ENCODE results near the gene CCNY. TPM values are rescaled to one million over a fixed set of nuclear protein-coding genes. Genes with fewer than 3 reads are reported as not detected.

CCNY gene
- total RNA-seq, 2 donors from 2014 or later: 54.9 to 60.8 TPM

DNA sequence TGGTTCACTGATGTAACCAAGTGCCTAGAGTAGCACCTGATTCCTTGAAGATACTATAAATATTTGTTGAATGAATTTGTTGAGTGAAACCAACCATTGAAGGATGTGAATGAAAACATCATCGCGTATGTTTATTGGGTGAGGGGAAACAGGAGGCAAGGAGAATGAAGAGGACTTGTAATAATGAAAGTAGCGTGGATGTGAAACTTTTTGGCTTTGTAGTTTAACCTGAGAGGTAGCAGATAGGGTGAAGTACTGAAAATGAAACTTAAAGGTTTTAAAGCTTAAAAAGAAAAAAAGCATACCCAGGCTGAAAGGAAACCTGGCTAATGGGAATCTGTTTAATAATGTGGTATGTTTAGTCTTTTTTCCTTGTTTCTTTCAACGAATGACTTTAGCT, 5.2 kb downstream of the CCNY start:
- no peaks in the 10 kb centered on the region for H3K36me3 Mint-ChIP-seq
- ATAC-seq (peak; percentile 45 to 66), DNase-seq (ENCODE audit: low spot score) (no peak)
- no peaks in the 10 kb centered on the region for H3K27me3 Mint-ChIP-seq
- H3K4me3 Mint-ChIP-seq: peak overlapping the region; percentile 54
- no peaks in the 10 kb centered on the region for H3K9me3 Mint-ChIP-seq
- H3K4me1 Mint-ChIP-seq (ENCODE audit: low read depth in 2 of 2): peaks cover 60 to 70% of the 10 kb centered on the region in 2 donors
- H3K27ac Mint-ChIP-seq: peak overlapping the region; percentile 70 to 86

DNA sequence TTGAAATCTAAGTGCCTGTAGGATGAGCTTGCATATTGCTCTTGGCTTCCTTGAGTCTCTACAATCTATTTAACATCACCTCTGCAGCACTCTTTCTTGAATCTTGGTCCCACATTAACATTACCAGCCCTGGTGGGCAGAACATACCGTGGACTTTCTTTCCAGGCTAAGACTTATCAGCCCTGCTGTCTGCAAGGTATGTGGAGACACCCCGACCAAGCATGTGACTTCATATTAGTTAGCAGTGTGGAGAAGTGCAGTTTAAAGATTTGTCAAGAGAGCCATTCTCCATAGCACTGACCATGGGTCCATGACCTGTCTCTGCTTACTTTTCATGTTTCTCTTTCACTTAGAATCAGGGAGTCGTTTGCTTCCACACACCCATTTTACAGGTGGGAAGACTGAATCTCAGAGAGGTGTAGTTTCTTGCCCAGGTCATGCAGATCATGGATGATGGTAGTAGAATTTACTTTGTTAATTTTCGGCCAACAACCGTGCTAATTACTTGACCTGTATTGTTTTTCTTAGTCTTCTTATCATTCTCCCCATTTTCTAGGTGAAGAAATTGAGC, 6.0 kb downstream of the CCNY start:
- Mint-ChIP-seq H3K36me3 (no peaks in the 10 kb centered on the region), H3K27me3 (no peaks in the 10 kb centered on the region), H3K27ac (peak overlapping the region; percentile 70 to 86), H3K4me3 (peak overlapping the region; percentile 54), H3K9me3 (no peaks in the 10 kb centered on the region), H3K4me1 (ENCODE audit: low read depth in 2 of 2) (peaks cover 64 to 72% of the 10 kb centered on the region in 2 donors)
- ATAC-seq: no peak
- no peak for DNase-seq (ENCODE audit: low spot score)

DNA sequence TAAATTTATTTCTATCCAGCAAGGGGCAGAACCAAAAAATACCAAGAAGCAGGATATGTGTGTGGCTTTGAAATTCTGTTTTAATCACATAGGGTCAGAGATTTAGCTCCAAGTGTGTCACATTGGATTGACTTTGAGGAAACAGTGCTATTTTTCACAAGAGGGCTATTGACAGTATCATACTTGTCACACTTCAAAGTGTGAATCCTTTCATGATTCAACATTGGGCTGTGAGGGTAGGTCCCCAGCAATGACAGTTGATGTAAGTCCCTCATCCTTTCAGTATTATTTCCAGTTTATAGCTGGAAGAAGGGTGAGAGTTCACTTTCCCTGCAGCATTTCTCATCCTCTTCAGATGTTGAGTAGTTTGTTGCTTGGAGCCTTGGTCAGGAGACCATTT, 7.4 kb downstream of the CCNY start:
- Mint-ChIP-seq H3K4me3 (peak overlapping the region; percentile 54), H3K27ac (peak overlapping the region; percentile 24 to 86), H3K9me3 (no peaks in the 10 kb centered on the region)

DNA sequence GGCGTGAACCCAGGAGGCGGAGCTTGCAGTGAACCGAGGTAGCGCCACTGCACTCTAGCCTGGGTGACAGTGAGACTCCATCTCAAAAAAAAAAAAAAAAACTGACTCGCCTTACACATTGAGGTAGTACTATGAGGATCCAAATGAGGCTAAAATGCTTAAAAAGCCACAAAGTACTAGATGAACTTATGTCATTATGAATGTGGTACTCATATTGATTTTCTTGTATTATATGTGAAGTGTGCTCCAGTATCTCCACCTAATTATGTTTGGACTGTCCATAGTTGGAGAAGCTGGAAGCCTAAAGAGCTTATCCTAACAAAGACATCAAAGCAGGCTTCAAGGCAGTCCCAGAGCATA, 9.1 kb downstream of the CCNY start:
- Mint-ChIP-seq H3K36me3 (no peaks in the 10 kb centered on the region), H3K27me3 (no peaks in the 10 kb centered on the region), H3K4me3 (no peak overlapping the region), H3K27ac (peak overlapping the region in 1 of 2 donors; percentile 64), H3K9me3 (no peaks in the 10 kb centered on the region), H3K4me1 (ENCODE audit: low read depth in 2 of 2) (peaks cover 72 to 73% of the 10 kb centered on the region in 2 donors)
- DNase-seq (ENCODE audit: low spot score): no peak
- no peak for ATAC-seq

More for the DNA sequence above, 7.4 kb downstream of the CCNY start:
- no peaks in the 10 kb centered on the region for H3K36me3 Mint-ChIP-seq
- H3K27me3 Mint-ChIP-seq: no peaks in the 10 kb centered on the region
- H3K4me1 Mint-ChIP-seq (ENCODE audit: low read depth in 2 of 2): peaks cover 68 to 70% of the 10 kb centered on the region in 2 donors
- peak; percentile 76 to 84 for ATAC-seq
- no peak for DNase-seq (ENCODE audit: low spot score)

DNA sequence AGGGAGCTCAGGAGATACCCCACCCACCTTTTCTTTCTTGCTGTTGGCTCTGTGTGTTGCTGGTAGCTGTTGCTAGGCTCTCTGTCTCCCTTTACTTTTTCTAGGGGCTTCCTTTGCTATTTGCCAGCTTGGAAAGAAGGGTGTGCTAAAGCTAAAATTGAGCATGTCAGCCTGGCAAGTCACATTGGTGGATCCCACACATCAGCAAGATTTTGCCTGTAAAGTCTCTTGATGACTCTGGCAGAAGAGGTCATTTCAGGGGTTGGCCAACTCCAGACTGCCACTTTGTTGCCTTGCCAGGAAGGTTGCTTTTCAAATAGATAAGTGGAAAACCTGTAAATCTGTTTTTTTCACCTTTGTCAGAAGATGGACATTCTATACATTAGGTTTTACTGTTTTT, 9.9 kb downstream of the CCNY start:
- DNase-seq (ENCODE audit: low spot score): no peak
- Mint-ChIP-seq H3K27ac (no peak overlapping the region), H3K9me3 (no peaks in the 10 kb centered on the region), H3K27me3 (no peaks in the 10 kb centered on the region), H3K4me3 (no peak overlapping the region), H3K36me3 (no peaks in the 10 kb centered on the region), H3K4me1 (ENCODE audit: low read depth in 2 of 2) (peaks cover 73% of the 10 kb centered on the region in 2 donors)
- no peak for ATAC-seq

DNA sequence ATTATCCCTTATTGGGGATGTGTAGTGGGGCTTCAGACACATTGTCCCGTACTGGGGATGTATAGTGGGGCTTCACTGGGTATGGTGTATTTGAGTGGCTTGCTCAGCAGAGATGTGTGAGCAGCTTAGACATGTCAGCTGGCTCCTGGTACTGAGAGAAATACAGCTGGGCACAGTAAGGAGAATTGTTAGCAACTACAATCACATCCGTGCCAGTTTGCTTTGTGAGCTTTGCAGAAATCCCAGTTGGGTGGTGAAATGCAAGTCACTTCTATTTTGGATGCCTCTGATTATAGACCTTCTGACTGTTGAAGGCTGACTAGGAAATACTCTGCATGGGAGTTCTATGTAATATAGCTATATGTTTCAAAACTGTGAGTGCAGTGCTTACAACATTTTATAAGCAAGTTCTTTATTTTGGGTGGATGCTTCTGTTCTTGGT, 10.8 kb downstream of the CCNY start:
- DNase-seq (ENCODE audit: low spot score): no peak
- H3K9me3 Mint-ChIP-seq: no peaks in the 10 kb centered on the region
- no peaks in the 10 kb centered on the region for H3K36me3 Mint-ChIP-seq
- peaks cover 70 to 72% of the 10 kb centered on the region in 2 donors for H3K4me1 Mint-ChIP-seq (ENCODE audit: low read depth in 2 of 2)
- ATAC-seq: no peak
- no peak overlapping the region for H3K4me3 Mint-ChIP-seq
- no peaks in the 10 kb centered on the region for H3K27me3 Mint-ChIP-seq
- peak overlapping the region in 1 of 2 donors; percentile 60 for H3K27ac Mint-ChIP-seq

DNA sequence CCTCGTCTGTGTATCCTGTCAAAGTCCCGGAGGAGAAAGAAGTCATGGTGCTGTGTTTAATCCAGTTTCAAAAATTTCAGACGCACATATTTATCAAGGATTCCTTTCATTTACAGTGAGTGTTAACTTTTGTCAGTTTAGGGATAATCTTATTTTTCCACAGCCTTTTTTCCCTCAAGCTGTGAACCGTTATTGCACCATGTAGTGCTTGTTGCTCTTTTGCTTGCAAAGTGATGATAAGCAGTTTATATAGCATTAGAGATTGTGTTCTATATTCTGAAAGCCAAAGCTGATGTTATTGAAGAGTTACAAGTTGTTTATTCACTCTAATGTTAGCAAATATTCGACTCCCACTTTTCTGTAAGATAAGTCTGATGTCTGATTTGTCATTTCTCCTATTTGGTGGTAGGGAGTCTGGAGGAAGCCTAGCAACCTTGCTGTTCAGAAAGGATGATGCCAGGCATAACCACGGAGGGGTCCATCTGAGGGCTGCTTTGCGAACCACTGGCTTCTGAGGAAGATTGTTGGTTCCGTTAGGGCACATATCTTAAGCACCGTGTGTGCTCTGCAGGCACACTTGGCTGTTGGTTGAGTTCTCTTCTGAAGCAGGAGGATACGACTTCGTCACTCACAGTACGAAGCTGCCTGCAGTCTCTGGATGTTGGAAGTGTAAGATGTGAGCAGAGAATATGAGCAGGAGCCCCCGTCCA, 11.7 kb downstream of the CCNY start:
- no peaks in the 10 kb centered on the region for H3K9me3 Mint-ChIP-seq
- H3K27me3 Mint-ChIP-seq: no peaks in the 10 kb centered on the region
- ATAC-seq (no peak), DNase-seq (ENCODE audit: low spot score) (no peak)
- no peak overlapping the region for H3K4me3 Mint-ChIP-seq
- H3K27ac Mint-ChIP-seq: peak overlapping the region in 1 of 2 donors; percentile 62
- H3K4me1 Mint-ChIP-seq (ENCODE audit: low read depth in 2 of 2): peaks cover 74 to 75% of the 10 kb centered on the region in 2 donors
- no peaks in the 10 kb centered on the region for H3K36me3 Mint-ChIP-seq

DNA sequence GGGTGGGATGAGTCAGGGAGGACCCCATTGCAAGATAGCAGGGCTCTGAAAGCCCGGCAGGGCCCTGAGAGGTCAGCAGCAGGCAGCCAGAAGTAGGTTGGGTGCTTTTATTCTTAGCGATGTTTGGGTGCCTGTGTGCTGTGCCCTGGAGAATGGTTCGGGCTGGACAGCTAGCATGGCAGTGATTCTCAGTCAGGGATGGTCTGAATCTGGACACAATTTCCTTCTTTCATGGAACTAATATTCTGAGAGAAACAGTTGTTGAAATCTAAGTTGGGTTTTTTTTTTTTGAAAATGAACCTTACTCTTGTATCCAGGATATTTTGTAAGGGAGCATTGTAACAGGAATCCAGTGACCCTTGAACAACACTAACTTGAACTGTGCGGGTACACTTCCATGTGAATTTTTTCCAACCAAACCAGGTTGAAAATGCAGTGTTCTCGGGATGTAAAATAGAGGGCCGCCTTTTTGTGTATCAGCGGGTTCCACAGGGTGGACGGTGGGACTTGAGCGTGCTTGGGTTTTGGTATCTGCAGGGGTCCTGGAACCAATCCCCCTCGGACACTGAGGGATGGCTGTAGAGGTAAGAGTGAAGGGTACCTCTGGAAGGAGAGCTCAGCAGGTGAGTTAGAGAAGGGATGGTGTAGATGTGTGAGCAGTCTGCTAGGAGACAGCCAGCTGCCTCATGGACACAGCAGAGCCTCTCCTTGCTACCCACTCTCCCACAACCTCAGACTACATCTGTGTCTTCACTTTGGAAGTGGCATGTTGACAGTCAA, 12.5 kb downstream of the CCNY start:
- H3K27ac Mint-ChIP-seq: peak overlapping the region in 1 of 2 donors; percentile 62
- no peak overlapping the region for H3K4me3 Mint-ChIP-seq

DNA sequence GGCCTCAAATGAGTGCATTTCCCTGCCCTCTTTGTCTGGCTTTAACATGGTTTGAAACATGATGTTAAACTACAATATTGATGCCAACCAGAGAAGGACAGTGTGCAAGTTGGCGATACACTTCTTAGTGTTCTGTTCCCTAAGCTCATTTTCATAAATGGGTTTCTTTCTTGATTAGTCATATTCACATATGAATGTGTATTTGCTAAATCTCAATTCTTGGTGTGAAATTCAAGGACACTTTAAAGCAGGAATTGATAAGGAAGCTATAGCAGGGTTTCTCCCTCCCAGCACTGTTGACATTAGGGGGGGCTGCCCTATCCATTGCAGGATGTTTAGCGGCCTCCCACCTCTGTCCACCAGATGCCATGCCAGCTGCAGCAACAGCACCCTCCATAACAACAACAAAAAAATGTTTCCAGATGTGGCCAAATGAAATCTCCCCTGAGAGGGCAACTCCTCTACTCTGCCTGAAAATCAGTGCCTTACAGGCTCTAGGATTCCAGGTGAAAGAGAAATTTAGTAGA, 13.1 kb downstream of the CCNY start:
- Mint-ChIP-seq H3K27ac (peak overlapping the region in 1 of 2 donors; percentile 62), H3K4me3 (no peak overlapping the region), H3K27me3 (no peaks in the 10 kb centered on the region), H3K4me1 (ENCODE audit: low read depth in 2 of 2) (peaks cover 72 to 75% of the 10 kb centered on the region in 2 donors), H3K36me3 (no peaks in the 10 kb centered on the region), H3K9me3 (no peaks in the 10 kb centered on the region)
- ATAC-seq: peak; percentile 48 to 60
- DNase-seq (ENCODE audit: low spot score): no peak

More for the DNA sequence above, 12.5 kb downstream of the CCNY start:
- H3K9me3 Mint-ChIP-seq: no peaks in the 10 kb centered on the region
- no peaks in the 10 kb centered on the region for H3K27me3 Mint-ChIP-seq
- H3K4me1 Mint-ChIP-seq (ENCODE audit: low read depth in 2 of 2): peaks cover 74 to 75% of the 10 kb centered on the region in 2 donors
- DNase-seq (ENCODE audit: low spot score): no peak
- peak in 1 of 2 donors; percentile 17 for ATAC-seq
- H3K36me3 Mint-ChIP-seq: no peaks in the 10 kb centered on the region

DNA sequence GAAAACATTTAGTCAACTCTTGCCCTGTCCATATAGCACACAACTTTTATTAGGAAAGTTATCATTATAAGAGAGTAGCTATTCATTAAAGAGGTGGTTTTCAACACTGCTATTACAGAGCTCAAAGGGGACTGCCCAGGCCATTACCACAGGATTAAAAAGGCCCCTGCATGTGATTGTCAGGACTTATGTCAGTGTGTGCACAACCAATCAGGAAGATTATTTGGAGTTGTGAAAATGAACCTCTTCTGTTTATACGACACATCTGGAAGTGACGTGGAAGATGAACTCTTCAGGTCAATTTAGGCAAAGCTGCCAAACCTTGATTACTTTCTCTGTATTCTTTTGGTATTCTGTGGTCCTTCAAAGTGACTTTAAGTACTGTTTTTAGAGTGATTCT, 14.7 kb downstream of the CCNY start:
- no peaks in the 10 kb centered on the region for H3K9me3 Mint-ChIP-seq
- no peaks in the 10 kb centered on the region for H3K36me3 Mint-ChIP-seq
- peaks cover 77 to 78% of the 10 kb centered on the region in 2 donors for H3K4me1 Mint-ChIP-seq (ENCODE audit: low read depth in 2 of 2)
- peak overlapping the region; percentile 47 for H3K4me3 Mint-ChIP-seq
- no peak for ATAC-seq
- peak overlapping the region; percentile 26 to 83 for H3K27ac Mint-ChIP-seq
- DNase-seq (ENCODE audit: low spot score): no peak
- no peaks in the 10 kb centered on the region for H3K27me3 Mint-ChIP-seq

DNA sequence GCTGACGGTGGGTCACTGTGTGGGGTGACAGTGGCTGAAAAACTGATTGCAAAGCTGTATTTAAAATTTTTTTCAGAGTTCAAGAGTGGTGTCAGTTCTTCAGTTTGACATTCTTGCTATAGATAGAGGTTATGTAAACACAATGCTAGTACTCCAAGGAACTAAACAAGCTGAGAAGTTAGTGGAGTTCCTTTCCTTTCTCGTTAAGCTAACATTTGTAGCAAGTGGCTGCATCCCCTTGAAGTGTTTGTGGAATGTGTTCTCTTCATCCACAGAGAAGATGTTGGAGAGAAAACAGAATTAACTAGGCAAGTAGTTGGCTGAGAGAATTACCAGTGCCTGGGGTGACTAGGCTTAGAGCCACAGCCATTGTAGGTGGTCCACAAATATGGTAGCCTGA, 15.8 kb downstream of the CCNY start:
- DNase-seq (ENCODE audit: low spot score): no peak
- peaks cover 83 to 88% of the 10 kb centered on the region in 2 donors for H3K4me1 Mint-ChIP-seq (ENCODE audit: low read depth in 2 of 2)
- H3K4me3 Mint-ChIP-seq: peak overlapping the region; percentile 91
- H3K9me3 Mint-ChIP-seq: no peaks in the 10 kb centered on the region
- H3K27me3 Mint-ChIP-seq: no peaks in the 10 kb centered on the region
- no peak for ATAC-seq
- H3K36me3 Mint-ChIP-seq: no peaks in the 10 kb centered on the region
- H3K27ac Mint-ChIP-seq: peak overlapping the region; percentile 70 to 81

DNA sequence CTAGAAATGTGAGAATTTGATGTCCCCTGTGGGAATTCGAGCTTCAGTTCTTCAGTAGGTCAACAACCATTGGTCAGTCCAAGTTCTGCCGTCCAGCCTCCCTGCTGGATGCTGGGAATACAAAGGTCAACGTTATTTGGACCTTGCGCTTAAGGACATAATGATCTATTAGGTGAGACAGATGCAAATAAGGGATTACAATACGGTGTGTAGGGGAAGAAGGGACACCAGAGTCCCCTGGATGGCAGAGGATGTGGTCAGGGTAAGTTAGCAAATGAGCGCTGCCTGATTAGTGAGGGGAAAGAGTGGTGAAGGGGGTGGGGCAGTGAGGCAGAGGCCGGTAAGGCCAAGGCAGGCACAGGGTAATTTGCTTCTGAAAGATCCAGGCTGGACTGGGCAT, 16.2 kb downstream of the CCNY start:
- Mint-ChIP-seq H3K27me3 (no peaks in the 10 kb centered on the region), H3K4me3 (peak overlapping the region; percentile 91), H3K9me3 (no peaks in the 10 kb centered on the region), H3K27ac (peak overlapping the region; percentile 70 to 81), H3K36me3 (no peaks in the 10 kb centered on the region), H3K4me1 (ENCODE audit: low read depth in 2 of 2) (peaks cover 83 to 88% of the 10 kb centered on the region in 2 donors)
- DNase-seq (ENCODE audit: low spot score) (peak; percentile 76), ATAC-seq (peak; percentile 72 to 73)

DNA sequence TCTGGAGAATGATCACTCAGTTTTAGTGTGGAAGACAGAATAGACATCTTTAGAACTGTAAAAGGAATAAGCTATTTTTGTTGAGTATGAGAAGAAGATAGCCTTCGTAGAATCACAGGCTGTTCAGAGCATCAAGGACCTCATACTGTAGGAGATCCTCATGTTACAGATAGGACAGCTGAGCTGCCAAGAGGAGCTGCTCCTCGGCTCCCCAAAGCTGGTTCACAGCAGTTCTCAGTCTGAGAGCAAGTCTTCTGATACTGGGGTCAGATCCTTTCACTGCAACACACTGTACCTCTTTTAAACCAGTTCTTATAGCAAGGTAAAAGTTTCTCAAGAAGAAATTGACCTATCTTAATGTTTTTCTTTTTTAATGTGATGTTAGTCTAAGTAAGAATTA, 17.1 kb downstream of the CCNY start:
- Mint-ChIP-seq H3K4me1 (ENCODE audit: low read depth in 2 of 2) (peaks cover 79 to 87% of the 10 kb centered on the region in 2 donors), H3K9me3 (no peaks in the 10 kb centered on the region), H3K27me3 (no peaks in the 10 kb centered on the region), H3K36me3 (no peaks in the 10 kb centered on the region), H3K4me3 (peak overlapping the region; percentile 91), H3K27ac (peak overlapping the region; percentile 31 to 70)
- ATAC-seq (no peak), DNase-seq (ENCODE audit: low spot score) (no peak)

Measured in natural killer cell treated with Interleukin-12 subunit alpha and Interleukin-12 subunit beta and Interleukin-15 and Interleukin-18, amount 100 ng/mL, for 72 hours (primary cell).